GM12874 (cell line): Measurements from ENCODE around the gene GRIK2.

ENCODE experiments used
- TF ChIP-seq, protein P1 (sequence below): IDR thresholded peaks from 2 replicates; pipeline ENCODE4 v1.5.1; 2011; ENCODE audit warnings: low read depth, mild to moderate bottlenecking, control low read depth, low read length, moderate library complexity; ENCODE audit not compliant: insufficient read depth

The GRIK2 gene

DNA sequence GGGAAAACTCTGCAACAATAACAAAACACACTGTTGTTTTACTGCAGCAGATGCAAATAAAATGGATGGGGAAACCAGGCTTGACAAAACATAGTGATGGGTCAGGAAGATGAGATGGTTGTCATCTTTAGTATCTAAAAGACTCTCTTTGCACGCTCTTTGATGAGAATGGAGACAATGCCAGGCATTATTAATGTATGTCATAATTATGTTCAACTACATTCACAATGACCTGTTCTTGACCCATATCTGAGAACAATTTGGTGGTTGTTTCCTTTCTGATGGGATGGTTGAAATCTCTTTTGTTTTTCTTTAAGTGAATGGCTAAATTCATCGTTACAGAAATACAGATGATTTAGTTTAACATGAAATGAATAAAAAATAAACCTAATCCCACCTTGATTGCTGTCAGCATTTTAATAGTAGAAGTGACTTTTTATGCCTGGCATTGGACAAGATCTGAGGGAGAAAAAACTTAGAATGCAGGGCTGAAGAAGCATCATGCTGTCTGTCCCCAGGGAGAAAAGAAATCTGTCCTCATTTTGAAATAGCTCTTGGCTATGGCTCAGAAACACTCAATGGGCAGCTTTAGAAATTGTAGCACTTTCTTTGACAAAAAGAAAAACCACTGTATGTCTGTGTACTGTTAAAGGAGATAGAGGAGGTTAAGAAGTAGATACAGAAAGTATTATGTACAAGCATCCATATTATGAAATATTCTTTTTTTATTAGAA lies 12.4 kb upstream of the GRIK2 start:
- TF ChIP-seq, protein P1, sequence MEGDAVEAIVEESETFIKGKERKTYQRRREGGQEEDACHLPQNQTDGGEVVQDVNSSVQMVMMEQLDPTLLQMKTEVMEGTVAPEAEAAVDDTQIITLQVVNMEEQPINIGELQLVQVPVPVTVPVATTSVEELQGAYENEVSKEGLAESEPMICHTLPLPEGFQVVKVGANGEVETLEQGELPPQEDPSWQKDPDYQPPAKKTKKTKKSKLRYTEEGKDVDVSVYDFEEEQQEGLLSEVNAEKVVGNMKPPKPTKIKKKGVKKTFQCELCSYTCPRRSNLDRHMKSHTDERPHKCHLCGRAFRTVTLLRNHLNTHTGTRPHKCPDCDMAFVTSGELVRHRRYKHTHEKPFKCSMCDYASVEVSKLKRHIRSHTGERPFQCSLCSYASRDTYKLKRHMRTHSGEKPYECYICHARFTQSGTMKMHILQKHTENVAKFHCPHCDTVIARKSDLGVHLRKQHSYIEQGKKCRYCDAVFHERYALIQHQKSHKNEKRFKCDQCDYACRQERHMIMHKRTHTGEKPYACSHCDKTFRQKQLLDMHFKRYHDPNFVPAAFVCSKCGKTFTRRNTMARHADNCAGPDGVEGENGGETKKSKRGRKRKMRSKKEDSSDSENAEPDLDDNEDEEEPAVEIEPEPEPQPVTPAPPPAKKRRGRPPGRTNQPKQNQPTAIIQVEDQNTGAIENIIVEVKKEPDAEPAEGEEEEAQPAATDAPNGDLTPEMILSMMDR: no peak

- TF ChIP-seq, protein P1: no peak
Measured at GRCh38 chr6:101386982-101387381, 6.5 kb upstream of the GRIK2 start.

DNA sequence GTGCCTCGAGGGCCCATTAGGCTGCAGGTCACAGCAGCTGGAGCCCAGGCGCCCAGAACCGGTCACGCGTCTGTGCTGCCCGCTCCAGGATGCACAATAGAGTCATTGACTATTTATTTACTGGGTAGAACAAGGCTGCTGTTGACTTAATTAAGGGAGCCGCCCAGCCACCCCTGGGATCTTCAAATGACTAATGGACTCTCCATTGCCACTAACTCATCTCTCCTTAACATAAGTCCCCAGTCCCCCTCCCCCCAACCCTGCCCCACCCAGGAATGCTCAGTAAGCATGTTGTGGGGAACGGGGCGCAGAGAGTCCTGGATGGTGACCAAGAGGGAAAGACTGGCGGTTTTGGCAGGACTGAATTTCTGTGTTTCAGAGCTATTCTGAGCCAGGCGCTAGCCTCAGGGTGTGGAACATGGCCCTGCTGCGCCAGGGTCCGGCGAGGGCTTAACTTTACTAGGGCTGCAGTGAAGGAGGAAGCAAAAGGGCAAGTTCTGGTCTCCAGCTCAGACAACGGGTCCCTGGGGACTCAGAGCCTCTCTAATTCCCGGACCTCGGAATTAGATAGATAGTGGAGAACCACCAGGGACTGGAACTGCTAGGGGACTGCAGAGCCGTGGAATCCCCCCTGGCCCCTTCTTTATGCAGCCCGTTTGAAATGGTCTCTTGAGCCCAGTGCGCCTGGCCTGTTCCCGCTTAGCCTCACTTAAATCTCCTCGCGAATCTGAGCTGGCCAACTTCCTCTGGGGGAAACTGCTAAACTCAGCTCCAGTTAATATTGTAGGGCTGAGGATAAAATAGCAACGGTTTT lies 1.5 kb upstream of the GRIK2 start:
- TF ChIP-seq, protein P1: no peak

DNA sequence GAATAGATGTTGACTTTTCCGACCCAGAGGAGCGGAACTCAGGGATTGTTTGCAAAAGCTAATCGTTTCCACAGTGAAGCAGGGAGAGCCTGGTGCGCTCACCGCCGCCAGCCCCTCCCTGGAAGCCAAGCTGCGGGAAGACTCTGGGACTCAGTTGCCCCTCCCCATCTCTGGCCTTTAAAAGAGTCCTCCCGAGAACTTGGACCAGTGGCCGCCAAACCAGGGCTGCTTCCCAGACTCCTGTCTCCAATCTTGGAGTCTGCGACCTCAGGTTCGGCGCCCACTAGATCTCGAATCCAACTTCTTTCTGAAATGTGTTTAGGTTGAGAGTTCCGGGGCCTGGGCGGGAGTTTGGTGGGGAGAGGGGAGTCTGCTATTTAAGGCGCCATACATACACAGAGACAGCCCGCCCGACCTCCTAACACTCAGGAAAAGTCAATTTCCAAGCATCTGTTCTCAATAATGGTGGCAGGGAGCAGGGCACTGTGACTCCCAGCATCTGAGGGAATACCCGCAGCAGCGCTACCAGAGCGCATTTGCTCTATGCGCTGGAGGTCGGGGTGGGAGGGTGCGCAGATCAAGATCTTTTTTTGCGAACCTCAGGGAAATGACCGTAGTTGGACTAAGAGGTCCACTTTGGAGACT lies 800 bp upstream of the GRIK2 start:
- TF ChIP-seq, protein P1: no peak

DNA sequence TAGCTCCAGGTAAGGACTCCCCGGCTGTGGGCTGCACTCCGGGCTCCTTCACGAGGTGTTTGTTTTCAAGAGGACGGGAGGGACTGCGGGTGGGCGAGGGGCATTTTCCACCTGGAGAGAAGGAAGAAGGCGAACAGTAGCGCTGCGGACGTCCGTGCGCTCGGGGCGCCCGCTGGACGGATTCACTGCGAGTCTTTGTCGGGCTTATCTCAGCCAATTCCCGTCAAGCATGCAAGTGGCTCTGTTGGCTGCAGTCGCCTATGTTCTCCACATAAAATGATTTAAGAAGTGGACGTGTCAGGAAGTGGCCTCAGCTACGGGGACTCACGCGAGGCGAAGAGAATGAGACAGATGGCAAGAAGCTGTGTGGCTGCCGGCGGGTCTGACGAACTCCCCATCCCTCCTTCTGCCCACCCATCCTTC lies 332 bp downstream of the GRIK2 start:
- TF ChIP-seq, protein P1: no peak

- TF ChIP-seq, protein P1: no peak
Measured at GRCh38 chr6:101394936-101395335, 1.4 kb downstream of the GRIK2 start.

DNA sequence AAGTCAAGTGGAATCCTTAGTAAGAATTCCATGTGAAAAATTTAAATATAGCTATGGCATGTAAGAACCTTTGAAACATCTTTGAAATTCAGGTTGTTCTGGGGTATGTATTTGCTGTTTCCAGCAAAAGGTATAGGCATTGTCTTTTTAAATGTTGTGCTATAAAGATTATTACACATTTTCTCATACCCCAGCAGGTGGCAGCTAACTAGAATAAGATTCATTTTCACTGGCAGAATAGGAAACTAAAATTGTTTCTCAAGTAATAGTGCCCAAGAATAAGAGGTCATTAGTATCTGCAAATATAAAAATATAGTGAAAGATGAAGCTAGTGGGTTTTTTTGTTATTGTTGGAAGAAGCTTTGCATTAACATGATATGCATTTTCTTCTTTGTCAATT lies 1.8 kb downstream of the GRIK2 start:
- TF ChIP-seq, protein P1: no peak
